ENCODE data around the gene LAMC2.
"Not testable (repeated sequence)": the region's sequence is repeated elsewhere in the genome, so short reads cannot be mapped to it uniquely, and the experiment has no call there.

LAMC2 gene

GRCh38 chr1:183263886-183264602 lies 78.0 kb downstream of the LAMC2 start:
- DNase-seq (ENCODE audit: low read depth) = no peak

- no peak for DNase-seq (ENCODE audit: low read depth)
Measured at GRCh38 chr1:183267646-183268431, 81.8 kb downstream of the LAMC2 start.

GRCh38 chr1:183270541-183271141 lies 84.6 kb downstream of the LAMC2 start:
- no peak for DNase-seq (ENCODE audit: low read depth)

- no peak for DNase-seq (ENCODE audit: low read depth)
Measured at GRCh38 chr1:183272390-183272848, 86.4 kb downstream of the LAMC2 start.

GRCh38 chr1:183273300-183273699 lies 87.2 kb downstream of the LAMC2 start:
- no peak for DNase-seq (ENCODE audit: low read depth)

GRCh38 chr1:183273984-183274383 lies 87.9 kb downstream of the LAMC2 start:
- DNase-seq (ENCODE audit: low read depth) = not testable (repeated sequence)

GRCh38 chr1:183274836-183275235 lies 88.8 kb downstream of the LAMC2 start:
- DNase-seq (ENCODE audit: low read depth) = no peak

- DNase-seq (ENCODE audit: low read depth) = no peak
Measured at GRCh38 chr1:183275322-183275721, 89.3 kb downstream of the LAMC2 start.

- DNase-seq (ENCODE audit: low read depth) = no peak
Measured at GRCh38 chr1:183276386-183277080, 90.5 kb downstream of the LAMC2 start.

GRCh38 chr1:183277821-183278738 lies 92.0 kb downstream of the LAMC2 start:
- DNase-seq (ENCODE audit: low read depth) = no peak

GRCh38 chr1:183278739-183279591 lies 92.9 kb downstream of the LAMC2 start:
- no peak for DNase-seq (ENCODE audit: low read depth)

GRCh38 chr1:183279835-183280234 lies 93.8 kb downstream of the LAMC2 start:
- DNase-seq (ENCODE audit: low read depth) = no peak

- DNase-seq (ENCODE audit: low read depth) = no peak
Measured at GRCh38 chr1:183281039-183281438, 95.0 kb downstream of the LAMC2 start.

GRCh38 chr1:183281553-183282091 lies 95.6 kb downstream of the LAMC2 start:
- DNase-seq (ENCODE audit: low read depth) = peak; percentile 68

- DNase-seq (ENCODE audit: low read depth) = no peak
Measured at GRCh38 chr1:183282101-183282855, 96.2 kb downstream of the LAMC2 start.

GRCh38 chr1:183283286-183283685 lies 97.2 kb downstream of the LAMC2 start:
- no peak for DNase-seq (ENCODE audit: low read depth)

- DNase-seq (ENCODE audit: low read depth) = no peak
Measured at GRCh38 chr1:183284086-183284485, 98.0 kb downstream of the LAMC2 start.

GRCh38 chr1:183285256-183285655 lies 99.2 kb downstream of the LAMC2 start:
- DNase-seq (ENCODE audit: low read depth) = no peak

- DNase-seq (ENCODE audit: low read depth) = no peak
Measured at GRCh38 chr1:183285746-183286145, 99.7 kb downstream of the LAMC2 start.

All from CMK (cell line).